A673 (cell line): ENCODE data around the gene ZNF511. TPM values are rescaled to one million over a fixed set of nuclear protein-coding genes. Genes with fewer than 3 reads are reported as not detected.

ENCODE experiments used
- Bru-seq: library from RNA; stranded (reverse); fragments of 400-500 nt; gene quantifications from one replicate; lab custom pipeline; 2021; lab: Mats Ljungman, UMichigan
- BruChase-seq, 2 experiments: library from RNA; stranded (reverse); fragments of 400-500 nt; gene quantifications; one replicate each; lab custom pipeline; 2021; lab: Mats Ljungman, UMichigan
- BruUV-seq: library from RNA; stranded (reverse); fragments of 400-500 nt; replicated peaks from 2 replicates; lab custom pipeline; 2021; lab: Mats Ljungman, UMichigan
- CTCF ChIA-PET: fragments of 300-600 bp; sonication (Branson Sonifier 250); formaldehyde crosslinking; loops from one replicate; lab custom pipeline; 2022; ENCODE audit warnings: antibody characterized with exemption; lab: Charles Lee
- POLR2A ChIA-PET: fragments of 300-600 bp; sonication (Branson Sonifier 250); formaldehyde crosslinking; loops from one replicate; lab custom pipeline; 2022; ENCODE audit warnings: antibody characterized with exemption; ENCODE audit not compliant: low non-redundant PET; lab: Charles Lee
- DNase-seq: peaks from one replicate; pipeline ENCODE4 v3.0.0-alpha.2; 2015; ENCODE audit warnings: low spot score
- H3K27ac ChIP-seq: fragments of 200-600 bp; sonication (generic); 2 replicates; pipeline ENCODE4 v1.5.1; 2016; ENCODE audit warnings: mixed run types, low read depth, mild to moderate bottlenecking, mixed read lengths, antibody characterized with exemption, low read length; ENCODE audit not compliant: poor library complexity, severe bottlenecking
- H3K27me3 ChIP-seq: fragments of 200-600 bp; sonication (generic); replicated peaks from 2 replicates; pipeline ENCODE4 v1.6.1; 2017; ENCODE audit warnings: mixed run types, low read depth, mild to moderate bottlenecking, mixed read lengths, antibody characterized with exemption, low read length; ENCODE audit not compliant: insufficient read depth, poor library complexity
- H3K36me3 ChIP-seq: fragments of 200-600 bp; sonication (generic); 2 replicates; pipeline ENCODE4 v1.6.1; 2016; ENCODE audit warnings: mixed run types, mild to moderate bottlenecking, mixed read lengths, antibody characterized with exemption, low read length; ENCODE audit not compliant: insufficient read depth, poor library complexity, severe bottlenecking
- H3K4me1 ChIP-seq: fragments of 200-600 bp; sonication (generic); 2 replicates; pipeline ENCODE4 v1.6.1; 2017; ENCODE audit warnings: mixed run types, mild to moderate bottlenecking, mixed read lengths, antibody characterized with exemption, low read length; ENCODE audit not compliant: insufficient read depth, poor library complexity, severe bottlenecking
- H3K4me3 ChIP-seq: fragments of 200-600 bp; sonication (generic); 2 replicates; pipeline ENCODE4 v1.5.1; 2016; ENCODE audit warnings: low read depth, mixed run types, mild to moderate bottlenecking, mixed read lengths, low read length; ENCODE audit not compliant: poor library complexity, severe bottlenecking
- H3K9me3 ChIP-seq: fragments of 200-600 bp; sonication (generic); 2 replicates; pipeline ENCODE4 v1.6.1; 2016; ENCODE audit warnings: mixed run types, low read depth, mild to moderate bottlenecking, mixed read lengths, antibody characterized with exemption, low read length; ENCODE audit not compliant: poor library complexity, severe bottlenecking
- CTCF ChIP-seq: fragments of 300-800, 200-600 bp; sonication (generic); conservative IDR thresholded peaks from 2 replicates; pipeline ENCODE4 v1.5.1; 2017; ENCODE audit warnings: low read depth, mild to moderate bottlenecking, antibody characterized with exemption, low read length, moderate library complexity, mixed read lengths
- EZH2 ChIP-seq: fragments of 200-600 bp; sonication (generic); IDR thresholded peaks from 2 replicates; pipeline ENCODE4 v1.6.1; 2017; ENCODE audit warnings: borderline replicate concordance, low read depth, mild to moderate bottlenecking, mixed read lengths, antibody characterized with exemption, low read length; ENCODE audit not compliant: poor library complexity, severe bottlenecking
- intact Hi-C: fragments of 100-400 bp; cut with micrococcal nuclease; formaldehyde crosslinking; loops from one replicate; pipeline ENCODE4 v1.10.0; 2022; ENCODE audit not compliant: unreplicated experiment
- long read RNA-seq: library from polyadenylated mRNA; stranded (forward); transcript quantifications from one replicate; pipeline ENCODE4 v2.0.0, GENCODE V29; 2022
- total RNA-seq: library from RNA; stranded (reverse); gene quantifications from 2 replicates; pipeline ENCODE4 v1.2.3, GENCODE V29; 2021

The ZNF511 gene
- total RNA-seq (51.8 and 61.4 TPM in 2 replicates), Bru-seq, nascent RNA (percentile 71 among the genes with signal in this experiment), BruChase-seq, experiment 1, labeled RNA remaining after a 2-hour chase (percentile 77 among the genes with signal in this experiment), BruChase-seq, experiment 2, labeled RNA remaining after a 6-hour chase (percentile 86 among the genes with signal in this experiment)
- long read RNA-seq, transcript ZNF511-202 (6 exons, 1,520 nt) = major isoform, 57 of 66 reads
- long read RNA-seq, partial matches to known transcripts = 1 of 66 reads
- long read RNA-seq, other reads (novel, unspliced or antisense) = 5 of 66 reads

GRCh38 chr10:133308421-133309099, at the start of gene ZNF511, which contains the start of gene TUBGCP2:
Gene ZNF511, plus strand, starts transcription at chr10:133308914. Its CDS starts 30 bp downstream, at chr10:133308944.
Gene TUBGCP2, minus strand, starts transcription at chr10:133308872. Its CDS starts 5,931 bp downstream, at chr10:133302941.
- POLR2A ChIA-PET = no interaction called here
- Histone ChIP-seq H3K4me1 (peaks cover 3% of the 10 kb centered on the region), H3K27ac (peak within 1 kb of the TSS; percentile 95), H3K9me3 (no peaks in the 10 kb centered on the region), H3K27me3 (no peaks in the 10 kb centered on the region), H3K4me3 (peak within 1 kb of the TSS; percentile 100), H3K36me3 (peaks cover 14% of the 10 kb centered on the region)
- BruUV-seq = TSS peak; percentile 45
- TF ChIP-seq EZH2 (no peak), CTCF (peak; percentile 19)
- CTCF ChIA-PET = interaction anchor here (1.3 kb wide), 1 partner anchor 21 kb away, joined by 4 read pairs; no protein-coding TSS in a partner anchor
- DNase-seq = peak; percentile 90
- intact Hi-C loops = no loop called here

GRCh38 chr10:133259602-133259989, 49.1 kb upstream of the ZNF511 start:
- Histone ChIP-seq H3K9me3 (no peaks in the 10 kb centered on the region), H3K36me3 (no peaks in the 10 kb centered on the region), H3K4me3 (no peak overlapping the region), H3K4me1 (peaks cover 19% of the 10 kb centered on the region), H3K27me3 (no peaks in the 10 kb centered on the region), H3K27ac (no peak overlapping the region)
- ChIA-PET CTCF (no interaction called here), POLR2A (no interaction called here)
- no TSS peak for BruUV-seq
- intact Hi-C loops = no loop called here
- DNase-seq = no peak
- no peak for TF ChIP-seq EZH2
- TF ChIP-seq CTCF = no peak

GRCh38 chr10:133260895-133261725, 47.6 kb upstream of the ZNF511 start:
- H3K36me3 ChIP-seq = no peaks in the 10 kb centered on the region
- TF ChIP-seq EZH2 (no peak), CTCF (no peak)
- H3K27me3 ChIP-seq = no peaks in the 10 kb centered on the region
- peak overlapping the region; percentile 59 for H3K27ac ChIP-seq
- peaks cover 19% of the 10 kb centered on the region for H3K4me1 ChIP-seq
- peak overlapping the region; percentile 63 for H3K4me3 ChIP-seq
- no peaks in the 10 kb centered on the region for H3K9me3 ChIP-seq
- ChIA-PET CTCF (no interaction called here), POLR2A (no interaction called here)
- intact Hi-C loops = no loop called here
- no TSS peak for BruUV-seq
- DNase-seq = peak; percentile 59
